Activated CD8-positive, alpha-beta memory T cell treated with anti-CD3 and anti-CD28 coated beads for 24 hours (primary cell): ENCODE data around the gene TFF1.
"Not testable (repeated sequence)": the region's sequence is repeated elsewhere in the genome, so short reads cannot be mapped to it uniquely, and the experiment has no call there.

Experiments
- DNase-seq: peaks from one replicate; pipeline ENCODE4 v3.0.0-alpha.2; 2020

The TFF1 gene

GRCh38 chr21:42366292-42367010 is at the start of gene TFF1:
Gene TFF1, minus strand, starts transcription at chr21:42366535. Its CDS starts 40 bp downstream, at chr21:42366495.
- no peak for DNase-seq

GRCh38 chr21:42414928-42415769 is 48.8 kb upstream of the TFF1 start:
- peak; percentile 93 for DNase-seq

GRCh38 chr21:42414553-42414927 is 48.2 kb upstream of the TFF1 start:
- DNase-seq = peak; percentile 74

- DNase-seq = no peak
These were observed 47.7 kb upstream of the TFF1 start for GRCh38 chr21:42414066-42414465.

GRCh38 chr21:42413500-42413899 is 47.2 kb upstream of the TFF1 start:
- DNase-seq = no peak

- no peak for DNase-seq
These were observed 46.8 kb upstream of the TFF1 start for GRCh38 chr21:42413093-42413492.

- DNase-seq = no peak
These were observed 46.2 kb upstream of the TFF1 start for GRCh38 chr21:42412636-42412933.

- no peak for DNase-seq
These were observed 45.7 kb upstream of the TFF1 start for GRCh38 chr21:42411891-42412635.

GRCh38 chr21:42411197-42411869 is 45.0 kb upstream of the TFF1 start:
- no peak for DNase-seq

- no peak for DNase-seq
These were observed 43.0 kb upstream of the TFF1 start for GRCh38 chr21:42409366-42409765.

GRCh38 chr21:42408718-42409117 is 42.4 kb upstream of the TFF1 start:
- DNase-seq = not testable (repeated sequence)

GRCh38 chr21:42407476-42407875 is 41.1 kb upstream of the TFF1 start:
- no peak for DNase-seq

GRCh38 chr21:42406866-42407265 is 40.5 kb upstream of the TFF1 start:
- no peak for DNase-seq

- peak; percentile 86 for DNase-seq
These were observed 39.9 kb upstream of the TFF1 start for GRCh38 chr21:42406201-42406621.

GRCh38 chr21:42405064-42406013 is 39.0 kb upstream of the TFF1 start:
- DNase-seq = peak; percentile 79

- DNase-seq = peak; percentile 82
These were observed 38.2 kb upstream of the TFF1 start for GRCh38 chr21:42404539-42404938.

- DNase-seq = peak; percentile 81
These were observed 37.4 kb upstream of the TFF1 start, which contains the start of gene UBASH3A for GRCh38 chr21:42403611-42404231. Gene UBASH3A, plus strand, starts transcription at chr21:42403902. Its CDS starts 44 bp downstream, at chr21:42403946.

GRCh38 chr21:42401820-42402251 is 35.5 kb upstream of the TFF1 start:
- DNase-seq = no peak

GRCh38 chr21:42401154-42401553 is 34.8 kb upstream of the TFF1 start:
- no peak for DNase-seq

GRCh38 chr21:42400525-42400924 is 34.2 kb upstream of the TFF1 start:
- DNase-seq = no peak

- DNase-seq = no peak
These were observed 32.2 kb upstream of the TFF1 start for GRCh38 chr21:42398436-42399028.
